ENCODE results near the gene SLCO2A1. TPM values are rescaled to one million over a fixed set of nuclear protein-coding genes. Genes with fewer than 3 reads are reported as not detected.

Gene SLCO2A1
- total RNA-seq, 2 experiments from 2014 or later: not detected

DNA sequence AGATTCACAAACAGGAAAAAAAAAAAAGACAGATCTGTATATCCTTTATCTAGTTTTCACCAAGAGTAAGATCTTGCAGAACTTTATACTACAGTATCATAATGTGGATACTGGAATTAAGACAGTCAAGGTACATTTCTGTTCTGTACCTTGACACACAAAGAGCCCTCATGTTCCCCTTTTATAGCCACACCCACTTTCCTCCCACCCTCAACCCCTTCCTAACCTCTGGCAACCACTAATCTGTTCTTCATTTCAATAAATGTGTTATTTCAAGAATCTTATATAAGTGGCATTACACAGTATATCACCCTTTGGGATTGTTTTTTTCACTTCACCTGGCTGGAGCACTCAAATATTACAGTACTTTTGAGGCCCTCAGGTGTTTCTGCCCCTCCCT, 130.4 kb downstream of the SLCO2A1 start:
- CTCF ChIA-PET: no interaction called here
- Mint-ChIP-seq H3K27ac (no peak overlapping the region), H3K4me1 (ENCODE audit: low read depth) (peaks cover 4% of the 10 kb centered on the region), H3K9me3 (peaks cover 4% of the 10 kb centered on the region), H3K36me3 (ENCODE audit: low read depth) (no peaks in the 10 kb centered on the region), H3K27me3 (ENCODE audit: low read depth) (peaks cover 21% of the 10 kb centered on the region), H3K4me3 (no peak overlapping the region)
- intact Hi-C loops (cut with micrococcal nuclease): no loop called here
- DNase-seq: no peak

DNA sequence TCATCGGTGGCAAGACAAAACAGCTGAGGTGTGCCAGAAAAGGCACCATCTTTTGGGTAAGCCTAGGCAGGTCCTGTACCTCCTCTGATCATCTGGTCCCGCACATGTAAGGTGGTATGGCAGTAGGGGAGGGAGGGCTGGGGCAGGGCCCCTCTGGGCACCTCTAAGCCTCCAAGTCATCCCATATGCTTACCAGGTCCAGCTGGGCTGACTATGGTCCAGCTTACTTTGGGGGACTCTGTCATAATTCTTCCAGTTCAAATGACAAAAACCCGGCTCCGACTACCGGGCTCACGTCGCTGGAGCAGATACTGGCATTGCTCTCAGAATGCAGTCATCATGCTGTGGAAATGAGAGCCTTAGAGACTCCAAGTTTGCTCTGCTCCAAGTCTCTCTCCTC, 132.2 kb downstream of the SLCO2A1 start:
- Mint-ChIP-seq H3K27me3 (ENCODE audit: low read depth) (peaks cover 33% of the 10 kb centered on the region), H3K36me3 (ENCODE audit: low read depth) (no peaks in the 10 kb centered on the region), H3K9me3 (no peaks in the 10 kb centered on the region), H3K4me1 (ENCODE audit: low read depth) (peaks cover 4% of the 10 kb centered on the region), H3K4me3 (no peak overlapping the region), H3K27ac (no peak overlapping the region)
- CTCF ChIA-PET: interaction anchor here (1.2 kb wide), 1 partner anchor 31 kb away, joined by 3 read pairs; no protein-coding TSS in a partner anchor
- no peak for DNase-seq
- intact Hi-C loops (cut with micrococcal nuclease): no loop called here

DNA sequence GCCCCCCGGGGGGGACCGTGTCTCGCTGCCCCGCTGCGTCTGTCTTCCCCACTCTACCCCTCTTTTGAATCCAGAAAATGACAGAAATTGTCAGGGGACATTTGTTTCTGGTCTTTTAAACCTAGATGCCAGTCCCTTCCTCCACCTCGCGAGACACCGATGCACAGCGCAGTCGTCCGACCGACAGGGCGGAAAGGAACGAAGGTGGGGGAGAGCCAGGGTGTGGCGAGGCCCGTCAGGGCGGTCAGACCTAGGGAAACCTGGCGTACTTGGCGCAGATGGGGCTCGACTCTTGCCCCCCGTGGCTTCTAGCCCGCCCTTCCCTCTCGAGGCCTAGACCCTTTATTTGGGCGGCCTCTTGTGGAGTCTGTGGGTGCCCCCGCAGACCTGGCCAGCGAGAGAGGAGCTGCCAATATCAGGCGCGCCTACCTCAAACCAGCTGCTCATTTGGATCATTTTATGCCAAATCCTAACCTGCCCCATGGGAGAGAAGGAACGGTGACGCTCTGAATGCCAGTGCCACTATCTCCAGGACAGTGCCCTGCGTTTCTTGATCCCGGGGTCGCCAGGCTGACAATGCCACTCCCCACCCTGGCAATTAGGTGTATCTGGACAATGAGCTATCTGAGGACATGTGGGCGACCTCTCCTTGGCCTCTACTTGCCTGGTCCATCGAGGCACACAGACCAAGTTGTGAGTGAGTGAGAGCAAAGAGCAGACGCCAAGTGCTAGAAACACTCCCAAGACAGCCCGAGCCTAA, 133.5 kb downstream of the SLCO2A1 start:
- no peak overlapping the region for H3K27ac Mint-ChIP-seq
- peaks cover 36% of the 10 kb centered on the region for H3K27me3 Mint-ChIP-seq (ENCODE audit: low read depth)
- peak overlapping the region; percentile 52 for H3K4me3 Mint-ChIP-seq
- H3K4me1 Mint-ChIP-seq (ENCODE audit: low read depth): peaks cover 4% of the 10 kb centered on the region
- H3K9me3 Mint-ChIP-seq: no peaks in the 10 kb centered on the region
- CTCF ChIA-PET: interaction anchor here (0.6 to 1.2 kb wide), 2 partner anchors 32 to 87 kb away, joined by 3 read pairs; no protein-coding TSS in a partner anchor
- intact Hi-C loops (cut with micrococcal nuclease): no loop called here
- no peaks in the 10 kb centered on the region for H3K36me3 Mint-ChIP-seq (ENCODE audit: low read depth)
- no peak for DNase-seq

DNA sequence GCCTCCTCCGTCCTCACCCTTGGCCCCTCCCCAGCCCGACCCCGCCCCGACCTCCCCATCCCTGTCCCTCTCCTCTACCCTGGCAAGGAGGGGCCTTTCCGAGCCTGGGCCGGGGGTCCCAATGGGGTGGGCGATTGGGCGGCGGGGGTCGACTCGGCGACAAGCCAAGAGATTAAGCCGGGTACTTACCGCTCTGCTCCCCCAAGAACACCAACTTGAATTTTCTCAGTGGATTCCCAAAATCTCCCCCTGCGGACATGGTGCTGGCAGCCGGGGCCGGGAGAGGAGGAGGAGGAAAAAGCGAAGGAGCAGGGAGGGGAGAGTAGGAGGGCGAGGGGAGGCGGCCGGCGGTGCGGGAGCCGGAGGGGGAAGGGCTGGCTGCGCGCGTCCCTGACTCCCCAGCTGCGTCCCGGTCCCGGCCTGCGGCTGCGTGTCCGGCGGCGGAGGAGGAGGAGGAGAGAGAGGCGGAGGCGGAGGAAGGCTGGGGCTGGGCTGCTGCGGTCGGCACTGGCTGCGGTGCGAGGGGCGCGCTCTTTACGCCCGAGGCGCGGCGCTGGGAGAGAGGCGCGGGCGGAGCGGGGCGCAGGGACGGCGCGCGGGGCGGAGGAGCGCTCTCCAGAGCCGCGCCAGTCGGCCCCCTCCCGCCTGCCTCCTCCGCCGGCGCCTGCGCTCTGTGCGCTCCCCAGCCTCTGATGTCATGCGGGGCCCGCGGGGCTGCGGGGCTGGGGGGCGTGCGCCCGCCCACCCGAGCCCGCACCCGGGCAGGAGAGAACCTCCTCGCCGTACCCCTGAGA, 134.3 kb downstream of the SLCO2A1 start, which contains the start of gene RAB6B:
TSS of gene RAB6B (minus strand) at position 675 of the 794 bp plus-strand sequence. CDS start at position 259, 416 bp downstream.
- H3K36me3 Mint-ChIP-seq (ENCODE audit: low read depth): no peaks in the 10 kb centered on the region
- H3K4me3 Mint-ChIP-seq: peak within 1 kb of the TSS; percentile 52
- no peak for DNase-seq
- peaks cover 4% of the 10 kb centered on the region for H3K4me1 Mint-ChIP-seq (ENCODE audit: low read depth)
- no peaks in the 10 kb centered on the region for H3K9me3 Mint-ChIP-seq
- CTCF ChIA-PET: no interaction called here
- H3K27ac Mint-ChIP-seq: no peak within 1 kb of the TSS
- H3K27me3 Mint-ChIP-seq (ENCODE audit: low read depth): peaks cover 40% of the 10 kb centered on the region
- intact Hi-C loops (cut with micrococcal nuclease): no loop called here

DNA sequence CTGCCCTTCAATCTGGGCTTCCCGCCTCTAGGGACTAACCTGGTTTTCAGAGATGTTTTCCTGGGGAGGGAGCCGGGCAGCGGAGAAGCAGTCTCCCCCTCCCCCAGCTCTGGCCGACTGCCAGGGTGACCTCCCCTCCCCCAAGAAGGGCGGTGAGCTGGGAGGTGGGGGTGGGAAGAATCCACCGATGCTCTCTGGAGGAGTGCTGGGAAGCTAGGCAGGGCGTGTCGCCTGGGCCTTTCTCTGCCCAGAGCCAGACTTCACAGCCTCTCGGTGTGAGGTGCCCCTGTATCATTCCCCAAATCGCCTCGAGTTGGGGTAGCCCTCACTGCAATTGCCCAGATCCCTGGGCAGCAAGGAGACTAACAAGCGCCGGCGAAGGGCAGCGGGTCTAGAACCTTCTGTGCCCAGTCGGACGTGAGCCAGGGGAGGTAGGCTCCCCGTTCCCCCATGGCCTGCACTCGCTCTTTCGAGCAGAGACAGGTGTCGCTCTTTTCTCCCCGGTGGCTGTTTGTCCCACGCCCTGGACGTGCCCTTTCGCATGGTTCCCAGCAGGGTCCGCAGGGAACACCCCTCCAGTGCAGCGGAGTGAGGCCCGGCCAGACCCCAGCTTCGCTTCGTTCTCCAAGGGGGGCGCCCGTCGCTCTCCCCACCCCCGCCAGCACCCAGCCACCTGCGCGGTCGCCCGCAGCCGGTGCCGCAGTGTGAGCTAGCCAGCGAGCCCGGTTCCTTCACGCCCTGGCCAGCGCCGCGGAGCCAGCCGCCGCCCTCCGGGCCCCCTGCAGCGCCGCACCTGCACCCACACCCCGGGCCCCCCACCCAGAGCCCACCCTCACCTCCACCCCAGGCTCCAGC, 135.1 kb downstream of the SLCO2A1 start:
- no peak overlapping the region for H3K4me3 Mint-ChIP-seq

DNA sequence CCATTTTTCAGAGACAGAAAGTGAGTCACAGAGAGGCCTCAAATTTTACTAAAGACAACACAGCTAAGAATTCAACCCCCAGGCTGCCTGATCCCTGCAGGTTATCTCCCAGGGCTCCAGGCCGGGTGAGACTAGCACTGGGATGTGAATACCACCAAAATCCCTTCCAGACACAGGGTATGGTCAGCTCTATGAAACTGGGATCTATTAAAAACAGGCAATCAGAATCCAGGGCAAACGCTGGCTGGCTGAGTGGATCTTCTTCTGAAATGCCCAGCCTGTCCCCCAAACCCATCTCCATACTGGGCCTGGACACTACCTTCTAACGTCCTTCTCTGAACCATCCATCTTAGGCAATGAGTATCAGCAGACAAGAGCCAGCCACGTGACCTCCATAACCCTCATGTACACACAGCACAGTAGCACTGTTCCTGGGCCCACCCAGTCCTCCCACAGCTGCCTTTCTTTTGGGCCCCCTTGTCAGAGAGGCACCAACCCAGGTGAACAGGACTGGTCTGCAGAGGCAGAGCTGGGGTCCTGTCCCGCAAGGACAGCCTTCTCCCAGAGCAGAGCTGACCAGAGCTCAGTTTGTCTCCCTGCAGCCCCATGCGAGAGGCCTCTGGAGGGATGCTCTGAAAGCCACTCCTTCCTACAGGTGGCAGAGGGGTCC, 135.9 kb downstream of the SLCO2A1 start:
- Mint-ChIP-seq H3K36me3 (ENCODE audit: low read depth) (no peaks in the 10 kb centered on the region), H3K4me1 (ENCODE audit: low read depth) (peaks cover 4% of the 10 kb centered on the region), H3K27me3 (ENCODE audit: low read depth) (peaks cover 40% of the 10 kb centered on the region), H3K27ac (no peak overlapping the region), H3K9me3 (no peaks in the 10 kb centered on the region), H3K4me3 (no peak overlapping the region)
- CTCF ChIA-PET: no interaction called here
- intact Hi-C loops (cut with micrococcal nuclease): no loop called here
- no peak for DNase-seq

More for the DNA sequence above, 135.1 kb downstream of the SLCO2A1 start:
- H3K4me1 Mint-ChIP-seq (ENCODE audit: low read depth): peaks cover 4% of the 10 kb centered on the region
- CTCF ChIA-PET: no interaction called here
- H3K9me3 Mint-ChIP-seq: no peaks in the 10 kb centered on the region
- H3K27me3 Mint-ChIP-seq (ENCODE audit: low read depth): peaks cover 40% of the 10 kb centered on the region
- intact Hi-C loops (cut with micrococcal nuclease): no loop called here
- DNase-seq: no peak
- H3K27ac Mint-ChIP-seq: no peak overlapping the region
- H3K36me3 Mint-ChIP-seq (ENCODE audit: low read depth): no peaks in the 10 kb centered on the region

DNA sequence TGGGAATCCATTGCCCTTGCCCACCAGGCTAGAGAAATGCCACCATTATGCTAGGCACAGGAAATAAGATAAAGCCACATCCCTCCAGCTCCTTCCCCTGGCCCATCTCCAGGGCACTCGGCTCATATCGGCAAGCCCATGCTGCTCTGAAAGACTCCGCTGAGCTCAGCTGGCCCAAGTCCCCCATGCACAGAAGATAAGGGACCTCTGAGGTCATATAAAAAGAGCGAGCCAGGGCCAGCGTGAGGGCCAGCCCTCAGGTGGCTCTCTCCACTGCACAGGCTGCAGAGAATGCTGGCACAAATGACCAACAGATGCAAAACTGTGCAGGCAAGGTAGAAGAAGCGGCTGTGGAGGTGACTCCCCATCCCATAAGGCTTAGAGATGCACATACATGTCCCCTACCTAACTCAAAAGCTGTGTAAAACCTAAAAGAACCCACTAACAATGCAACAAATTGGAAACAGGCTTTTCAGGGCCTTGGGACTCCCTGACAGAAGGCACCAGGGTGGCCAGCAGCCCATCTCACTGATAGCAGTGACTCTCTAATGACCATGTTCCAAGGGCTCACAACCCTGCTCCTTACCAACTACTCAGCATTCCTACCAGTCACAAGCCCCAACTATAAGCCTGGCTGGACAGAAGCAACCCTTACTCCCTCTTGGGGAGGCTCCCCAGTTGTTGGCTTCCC, 137.0 kb downstream of the SLCO2A1 start:
- CTCF ChIA-PET: no interaction called here
- H3K4me3 Mint-ChIP-seq: no peak overlapping the region
- intact Hi-C loops (cut with micrococcal nuclease): no loop called here
- DNase-seq: no peak
- H3K9me3 Mint-ChIP-seq: no peaks in the 10 kb centered on the region
- H3K36me3 Mint-ChIP-seq (ENCODE audit: low read depth): no peaks in the 10 kb centered on the region
- peaks cover 38% of the 10 kb centered on the region for H3K27me3 Mint-ChIP-seq (ENCODE audit: low read depth)
- H3K27ac Mint-ChIP-seq: no peak overlapping the region
- H3K4me1 Mint-ChIP-seq (ENCODE audit: low read depth): peaks cover 4% of the 10 kb centered on the region

DNA sequence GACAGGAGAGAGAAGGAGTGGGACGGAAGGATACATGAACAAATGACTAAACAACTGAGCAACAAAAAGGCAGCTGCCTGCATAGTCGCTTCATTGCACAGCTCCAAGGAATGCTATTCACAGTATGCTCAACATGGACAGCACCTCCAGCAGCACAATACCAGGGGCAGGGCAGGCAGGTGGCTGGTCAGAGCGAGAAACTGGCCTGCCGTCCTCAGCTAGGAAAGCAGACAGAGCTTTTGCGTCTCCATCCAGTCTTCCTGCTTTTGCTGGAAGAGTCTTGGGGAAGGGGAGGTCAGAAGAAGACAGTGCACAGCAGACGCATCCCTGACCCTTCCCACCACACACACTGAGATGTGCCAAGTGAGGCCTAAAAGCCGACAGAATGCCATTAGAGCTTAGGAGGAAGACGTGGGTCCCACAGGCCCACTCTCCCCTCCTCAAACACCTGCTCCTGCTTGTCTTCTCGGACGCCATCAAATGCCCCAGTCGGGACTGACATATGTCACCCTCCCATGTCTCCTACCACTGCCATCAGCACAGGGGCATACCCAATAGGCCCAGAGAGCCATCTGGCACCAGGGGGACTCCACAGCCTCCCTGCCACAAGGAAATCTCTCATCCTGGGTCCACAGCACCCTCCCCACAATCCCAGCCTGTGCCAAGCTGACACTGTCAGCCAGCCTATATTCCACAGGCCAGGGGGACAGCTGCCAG, 137.9 kb downstream of the SLCO2A1 start:
- CTCF ChIA-PET: no interaction called here
- no peak overlapping the region for H3K4me3 Mint-ChIP-seq
- H3K27me3 Mint-ChIP-seq (ENCODE audit: low read depth): peaks cover 32% of the 10 kb centered on the region
- no peak for DNase-seq
- H3K9me3 Mint-ChIP-seq: no peaks in the 10 kb centered on the region
- H3K4me1 Mint-ChIP-seq (ENCODE audit: low read depth): peaks cover 4% of the 10 kb centered on the region
- no peaks in the 10 kb centered on the region for H3K36me3 Mint-ChIP-seq (ENCODE audit: low read depth)
- H3K27ac Mint-ChIP-seq: no peak overlapping the region
- intact Hi-C loops (cut with micrococcal nuclease): no loop called here

DNA sequence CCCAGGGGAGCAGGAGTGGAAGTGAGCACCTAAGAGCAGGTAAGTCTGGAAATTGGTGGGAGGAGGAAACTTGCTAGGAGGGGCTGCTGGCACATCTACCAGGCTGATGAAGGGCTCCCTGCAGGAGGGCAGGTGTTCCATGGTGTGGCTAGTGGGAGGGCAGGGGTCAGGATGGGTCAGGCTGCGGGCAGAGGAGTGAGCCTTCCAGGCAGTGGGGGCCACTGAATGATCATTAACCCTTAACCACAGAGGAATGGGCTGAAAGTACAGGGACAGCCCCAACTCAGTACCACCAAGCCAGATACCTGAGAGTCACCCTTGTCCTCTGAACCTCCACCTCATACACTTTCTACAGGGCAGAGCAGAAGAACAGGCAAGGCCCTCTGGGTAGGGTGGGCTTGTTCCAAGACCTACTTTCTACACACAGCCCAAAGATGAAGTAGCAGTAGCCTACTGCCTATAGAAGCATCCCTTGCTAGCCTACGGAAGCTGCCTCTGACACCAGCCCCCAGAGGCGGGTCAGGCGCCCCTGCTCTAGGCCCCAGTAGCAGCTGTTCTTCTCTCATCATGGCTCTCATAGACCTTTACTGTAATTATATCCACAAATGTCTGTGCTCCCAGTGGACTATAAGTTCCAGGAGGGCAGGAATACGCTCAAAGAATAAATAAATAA, 138.6 kb downstream of the SLCO2A1 start:
- no peak for DNase-seq
- peaks cover 27% of the 10 kb centered on the region for H3K27me3 Mint-ChIP-seq (ENCODE audit: low read depth)
- no peaks in the 10 kb centered on the region for H3K9me3 Mint-ChIP-seq
- CTCF ChIA-PET: no interaction called here
- H3K36me3 Mint-ChIP-seq (ENCODE audit: low read depth): no peaks in the 10 kb centered on the region
- intact Hi-C loops (cut with micrococcal nuclease): no loop called here
- H3K4me1 Mint-ChIP-seq (ENCODE audit: low read depth): peaks cover 4% of the 10 kb centered on the region
- H3K27ac Mint-ChIP-seq: no peak overlapping the region
- no peak overlapping the region for H3K4me3 Mint-ChIP-seq

DNA sequence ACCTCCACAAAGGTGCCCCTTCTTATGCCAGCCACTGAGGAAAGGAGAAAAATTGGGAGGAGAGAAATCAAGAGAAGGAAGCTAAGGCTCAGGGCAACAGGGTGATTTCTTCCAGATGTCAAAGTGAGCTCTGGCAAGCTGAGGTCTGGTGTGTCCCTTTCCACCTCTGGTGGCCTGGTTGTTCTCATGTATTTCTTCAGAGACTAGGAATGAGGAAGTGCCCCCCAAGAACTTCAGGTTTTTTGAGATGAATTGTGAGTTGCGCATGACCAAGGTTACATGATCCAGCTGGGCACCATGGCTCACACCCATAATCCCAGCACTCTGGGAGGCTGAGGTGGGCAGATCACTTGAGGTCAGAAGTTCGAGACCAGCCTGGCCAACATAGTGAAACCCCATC, 139.7 kb downstream of the SLCO2A1 start:
- Mint-ChIP-seq H3K36me3 (ENCODE audit: low read depth) (no peaks in the 10 kb centered on the region), H3K4me3 (no peak overlapping the region), H3K27ac (no peak overlapping the region), H3K9me3 (no peaks in the 10 kb centered on the region), H3K27me3 (ENCODE audit: low read depth) (peaks cover 26% of the 10 kb centered on the region), H3K4me1 (ENCODE audit: low read depth) (no peaks in the 10 kb centered on the region)
- intact Hi-C loops (cut with micrococcal nuclease): no loop called here
- CTCF ChIA-PET: no interaction called here
- no peak for DNase-seq

All from activated naive CD4-positive, alpha-beta T cell treated with anti-CD3 and anti-CD28 coated beads for 36 hours (primary cell).